NCI-H2196 treated with DMSO at 0.1 percent for 48 hours (cell line): ENCODE measurements around the gene STAMBP.
"Not testable (repeated sequence)": the region's sequence is repeated elsewhere in the genome, so short reads cannot be mapped to it uniquely, and the experiment has no call there.

ENCODE experiments used
- DNase-seq: peaks from one replicate; lab custom pipeline; 2025; ENCODE audit not compliant: unreplicated experiment; lab: John Stamatoyannopoulos, UW

STAMBP gene

GRCh38 chr2:73836141-73836943 lies 7.6 kb downstream of the STAMBP start:
- DNase-seq, result no peak

- no peak for DNase-seq
These were observed 9.3 kb downstream of the STAMBP start for GRCh38 chr2:73837847-73838585.

- DNase-seq, result no peak
These were observed 10.3 kb downstream of the STAMBP start for GRCh38 chr2:73838889-73839534.

- no peak for DNase-seq
These were observed 11.1 kb downstream of the STAMBP start for GRCh38 chr2:73839653-73840411.

GRCh38 chr2:73841912-73842738 lies 13.4 kb downstream of the STAMBP start:
- no peak for DNase-seq

GRCh38 chr2:73842739-73843019 lies 13.9 kb downstream of the STAMBP start:
- DNase-seq, result no peak

- no peak for DNase-seq
These were observed 15.3 kb downstream of the STAMBP start for GRCh38 chr2:73844087-73844486.

GRCh38 chr2:73850009-73850408 lies 21.2 kb downstream of the STAMBP start:
- no peak for DNase-seq

GRCh38 chr2:73851274-73851673 lies 22.5 kb downstream of the STAMBP start:
- no peak for DNase-seq

- DNase-seq, result no peak
These were observed 23.3 kb downstream of the STAMBP start for GRCh38 chr2:73852020-73852419.

- DNase-seq, result no peak
These were observed 26.8 kb downstream of the STAMBP start for GRCh38 chr2:73855526-73855925.

GRCh38 chr2:73856214-73856613 lies 27.5 kb downstream of the STAMBP start:
- DNase-seq, result no peak

- no peak for DNase-seq
These were observed 31.2 kb downstream of the STAMBP start for GRCh38 chr2:73859721-73860586.

- no peak for DNase-seq
These were observed 34.2 kb downstream of the STAMBP start for GRCh38 chr2:73862987-73863386.

- no peak for DNase-seq
These were observed 39.6 kb downstream of the STAMBP start for GRCh38 chr2:73868204-73868978.

- DNase-seq, result no peak
These were observed 41.3 kb downstream of the STAMBP start for GRCh38 chr2:73870084-73870483.

GRCh38 chr2:73877071-73877802 lies 48.5 kb downstream of the STAMBP start:
- DNase-seq, result no peak

- not testable (repeated sequence) for DNase-seq
These were observed 49.2 kb downstream of the STAMBP start for GRCh38 chr2:73877984-73878383.
